Fibroblast of villous mesenchyme (primary cell): ENCODE measurements around the gene LIMK2. TPM values are rescaled to one million over a fixed set of nuclear protein-coding genes. Genes with fewer than 3 reads are reported as not detected.

Source experiments
- DNase-seq: peaks from one replicate; pipeline ENCODE4 v3.0.0-alpha.2; 2010; ENCODE audit warnings: low read depth
- H3K4me3 ChIP-seq: 2 replicates; pipeline ENCODE4 v1.5.1; 2011; ENCODE audit warnings: low read depth, mild to moderate bottlenecking, low read length
- CTCF ChIP-seq: IDR thresholded peaks from 2 replicates; pipeline ENCODE4 v1.5.1; 2012; ENCODE audit warnings: low read depth, mild to moderate bottlenecking, low read length; ENCODE audit not compliant: insufficient read depth
- total RNA-seq: library from RNA; depleted of rRNA; stranded (reverse); fragments of >200 nt; gene quantifications from 2 replicates; pipeline ENCODE4 v1.2.3, GENCODE V29; 2012

Gene LIMK2
- total RNA-seq, 1 donor, result 50.1 TPM

DNA sequence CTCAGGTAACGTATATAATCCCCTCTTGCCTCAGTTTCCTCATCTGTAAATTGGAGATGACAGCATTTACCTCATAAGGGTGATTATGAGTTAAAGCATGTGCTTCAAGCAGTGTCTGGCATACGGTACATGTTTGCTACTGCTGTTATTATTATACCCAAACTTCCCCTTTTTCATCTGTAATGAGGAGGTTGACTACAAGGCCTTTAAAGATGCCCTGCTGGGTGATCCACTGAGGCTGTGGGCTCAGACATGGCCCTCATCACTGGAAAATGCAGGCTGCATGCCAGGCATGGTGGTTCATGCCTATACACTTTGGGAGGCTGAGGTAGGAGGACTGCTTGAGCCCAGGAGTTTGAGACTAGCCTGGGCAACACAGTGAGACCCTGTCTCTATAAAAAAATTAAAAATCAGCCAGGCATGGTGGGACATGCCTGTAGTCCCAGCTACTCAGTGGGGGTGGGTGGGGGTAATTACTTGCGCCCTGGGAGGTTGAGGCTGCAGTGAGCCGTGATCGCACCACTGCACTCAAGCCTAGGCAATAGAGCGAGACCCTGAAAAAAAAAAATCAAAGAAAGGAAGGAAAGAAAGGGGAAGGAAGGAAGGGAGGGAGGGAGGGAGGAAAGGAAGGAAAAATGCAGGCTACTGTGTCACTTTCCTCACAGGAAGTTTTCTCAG is 75.9 kb downstream of the LIMK2 start:
- H3K4me3 ChIP-seq, result no peak overlapping the region

GRCh38 chr22:31288496-31289240 is 76.6 kb downstream of the LIMK2 start:
- no peak for DNase-seq
- TF ChIP-seq CTCF, result no peak
- no peak overlapping the region for H3K4me3 ChIP-seq

More for the DNA sequence above, 75.9 kb downstream of the LIMK2 start:
- no peak for TF ChIP-seq CTCF
- no peak for DNase-seq

- no peak overlapping the region for H3K4me3 ChIP-seq
- no peak for TF ChIP-seq CTCF
- DNase-seq, result no peak
Measured at GRCh38 chr22:31289344-31289743, 77.2 kb downstream of the LIMK2 start.

GRCh38 chr22:31290494-31291471 is 78.7 kb downstream of the LIMK2 start:
- peak; percentile 96 for DNase-seq
- peak overlapping the region; percentile 66 for H3K4me3 ChIP-seq
- TF ChIP-seq CTCF, result no peak

GRCh38 chr22:31291481-31292235 is 79.6 kb downstream of the LIMK2 start:
- TF ChIP-seq CTCF, result no peak
- DNase-seq, result peak; percentile 48

More at GRCh38 chr22:31291481-31292235, 79.6 kb downstream of the LIMK2 start:
- peak overlapping the region; percentile 66 for H3K4me3 ChIP-seq
